Endothelial cell of umbilical vein (primary cell): ENCODE measurements around the gene STK17B. TPM values are rescaled to one million over a fixed set of nuclear protein-coding genes. Genes with fewer than 3 reads are reported as not detected.

Experiments
- BruUV-seq: library from RNA; stranded (reverse); fragments of 400-500 nt; replicated peaks from 2 replicates; lab custom pipeline; 2021; lab: Mats Ljungman, UMichigan
- CTCF ChIA-PET: fragments of 300-600, 350-600 bp; sonication (Branson Sonifier 250); formaldehyde crosslinking; loops from one replicate; lab custom pipeline; 2021; ENCODE audit warnings: antibody characterized with exemption, inconsistent platforms; lab: Charles Lee
- POLR2A ChIA-PET: fragments of 300-600, 350-600 bp; sonication (Branson Sonifier 250); formaldehyde crosslinking; loops from one replicate; lab custom pipeline; 2021; ENCODE audit warnings: antibody characterized with exemption, inconsistent platforms; lab: Charles Lee
- DNase-seq: peaks from one replicate; pipeline ENCODE4 v3.0.0-alpha.2; 2011; ENCODE audit warnings: low read depth, low spot score
- FAIRE-seq: peaks from 2 replicates; lab custom pipeline; 2011; peaks lifted over from hg19 to GRCh38; lab: Jason Lieb, UNC
- H2AFZ ChIP-seq: 2 replicates; pipeline ENCODE4 v1.6.0; 2012; ENCODE audit warnings: low read depth, low read length, control low read depth, inconsistent platforms
- H3K27ac ChIP-seq: 2 replicates; pipeline ENCODE4 v1.5.1; 2011; ENCODE audit warnings: low read depth, mild to moderate bottlenecking, control low read depth, low read length, moderate library complexity; ENCODE audit not compliant: insufficient read depth
- H3K27me3 ChIP-seq, 2 experiments: 2 replicates each; pipeline versions ENCODE4 v1.6.0 to v1.6.1; 2011; ENCODE audit warnings: low read length in 2 of 2, mixed read lengths in 1 of 2; ENCODE audit not compliant: control insufficient read depth in 2 of 2, insufficient read depth in 2 of 2
- H3K36me3 ChIP-seq, 2 experiments: 2 replicates in 1 of 2; 3 replicates in 1 of 2; pipeline ENCODE4 v1.5.1; 2011; ENCODE audit warnings: low read length in 2 of 2, mild to moderate bottlenecking in 1 of 2, moderate library complexity in 1 of 2; ENCODE audit not compliant: control insufficient read depth in 2 of 2, insufficient read depth in 2 of 2; ENCODE audit errors: extremely low read depth in 1 of 2
- H3K4me1 ChIP-seq: 3 replicates; pipeline ENCODE4 v1.5.1; 2011; ENCODE audit warnings: mild to moderate bottlenecking, low read length; ENCODE audit not compliant: control insufficient read depth, insufficient read depth; ENCODE audit errors: extremely low read depth
- H3K4me2 ChIP-seq: 2 replicates; pipeline ENCODE4 v1.6.1; 2011; ENCODE audit warnings: low read length, control low read depth, mixed read lengths; ENCODE audit not compliant: insufficient read depth
- H3K4me3 ChIP-seq, 3 experiments: fragments of 200-600 bp in 1 of 3; sonication (generic), shearing (Covaris generic) in 1 of 3; replicated peaks in 1 of 3; 2 replicates each; pipeline ENCODE4 v1.5.1; 2011 to 2016; ENCODE audit warnings: control low read depth in 3 of 3, low read length in 3 of 3, mild to moderate bottlenecking in 2 of 3, inconsistent platforms in 1 of 3, low read depth in 1 of 3, moderate library complexity in 1 of 3; ENCODE audit not compliant: insufficient read depth in 1 of 3
- H3K79me2 ChIP-seq: 2 replicates; pipeline ENCODE4 v1.6.0; 2012; ENCODE audit warnings: low read length, inconsistent platforms; ENCODE audit not compliant: control insufficient read depth, insufficient read depth
- H3K9ac ChIP-seq: replicated peaks from 2 replicates; pipeline ENCODE3; 2011; ENCODE audit warnings: low read length, control low read depth; ENCODE audit not compliant: insufficient read depth; ENCODE audit errors: extremely low read depth
- H3K9me1 ChIP-seq: replicated peaks from 3 replicates; pipeline ENCODE4 v1.6.0; 2011; ENCODE audit warnings: mild to moderate bottlenecking, low read length; ENCODE audit not compliant: control insufficient read depth, insufficient read depth; ENCODE audit errors: extremely low read depth
- H3K9me3 ChIP-seq: replicated peaks from 2 replicates; pipeline ENCODE4 v1.5.1; 2012; ENCODE audit warnings: low read length, inconsistent platforms; ENCODE audit not compliant: control insufficient read depth, insufficient read depth
- H4K20me1 ChIP-seq: replicated peaks from 2 replicates; pipeline ENCODE3; 2011; ENCODE audit warnings: mild to moderate bottlenecking, low read length; ENCODE audit not compliant: control insufficient read depth, insufficient read depth; ENCODE audit errors: extremely low read depth
- FOS ChIP-seq: IDR thresholded peaks from 2 replicates; pipeline ENCODE4 v1.6.1; 2011; ENCODE audit warnings: mild to moderate bottlenecking, low read length, moderate library complexity, borderline replicate concordance; ENCODE audit not compliant: insufficient read depth
- GATA2 ChIP-seq: IDR thresholded peaks from 2 replicates; pipeline ENCODE4 v1.7.0; 2011; ENCODE audit warnings: low read depth, mild to moderate bottlenecking, moderate library complexity, mixed read lengths, low read length; ENCODE audit not compliant: insufficient read length, insufficient read depth
- JUN ChIP-seq: IDR thresholded peaks from 2 replicates; pipeline ENCODE4 v1.6.1; 2011; ENCODE audit warnings: borderline replicate concordance, low read depth; ENCODE audit not compliant: insufficient read length, insufficient read depth
- MYC ChIP-seq: IDR thresholded peaks from one replicate; pipeline ENCODE4 v1.6.1; 2011; ENCODE audit warnings: mild to moderate bottlenecking, low read depth, low read length
- POLR2AphosphoS5 ChIP-seq: IDR thresholded peaks from 2 replicates; pipeline ENCODE4 v1.6.1; 2012; ENCODE audit warnings: low read depth, mild to moderate bottlenecking, control low read depth, low read length, moderate library complexity; ENCODE audit not compliant: insufficient read depth
- dilution Hi-C: fragments of 300-500 bp; cut with MboI; formaldehyde crosslinking; loops from one replicate; pipeline ENCODE4 v1.15.0; 2019; ENCODE audit warnings: low sequenced_read_pairs; ENCODE audit not compliant: extremely low pct_ligation_motif_present
- intact Hi-C: fragments of 100-400 bp; cut with micrococcal nuclease; formaldehyde crosslinking; loops from one replicate; pipeline ENCODE4 v1.10.0; 2022
- polyA plus RNA-seq, 4 experiments: library from polyadenylated mRNA; depleted of rRNA in 3 of 4; stranded (reverse) in 3 of 4; unstranded in 1 of 4; fragments of >200 nt; gene quantifications; 2 replicates each; pipeline versions ENCODE4 v1.2.1 to v1.2.3, GENCODE V29; 2011 to 2012; ENCODE audit warnings: missing spikeins in 1 of 4
- total RNA-seq: library from RNA; stranded (reverse); gene quantifications from 2 replicates; pipeline ENCODE4 v1.2.3, GENCODE V29; 2021
- TF ChIP-seq, protein P1 (sequence below), 2 donors: IDR thresholded peaks; 1 replicate in 1 of 2; 2 replicates in 1 of 2; pipeline ENCODE4 v1.5.1; 2011; ENCODE audit warnings: low read length in 2 of 2, mild to moderate bottlenecking in 2 of 2, moderate library complexity in 2 of 2, control low read depth in 1 of 2, inconsistent platforms in 1 of 2, low read depth in 1 of 2; ENCODE audit not compliant: insufficient read depth in 1 of 2; ENCODE audit errors: extremely low read depth in 1 of 2

Gene STK17B
- total and polyA plus RNA-seq, 2 donors (not counting 3 experiments of a cell fraction or from before 2014, with no cell fraction given): 2.5 to 16.6 TPM

DNA sequence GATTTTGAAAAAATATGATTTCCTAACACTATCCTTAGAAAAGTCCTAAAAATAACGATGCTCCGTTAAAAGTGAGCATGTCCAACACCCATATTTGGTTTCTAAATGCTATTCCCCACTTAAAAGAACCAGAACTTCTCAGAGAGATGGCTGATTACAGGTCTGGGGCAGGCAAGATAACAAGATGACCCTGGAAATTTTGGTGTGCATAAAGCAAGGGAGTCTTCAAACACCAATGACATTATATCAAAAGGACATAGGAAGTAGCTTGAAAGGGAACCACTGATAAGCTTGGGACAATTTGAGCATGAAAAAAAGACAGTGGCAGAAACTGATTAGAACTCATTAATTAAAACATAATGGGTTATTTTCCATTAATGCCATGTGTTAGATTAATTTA lies 17.9 kb downstream of the STK17B start:
- Histone ChIP-seq H3K4me3 (no peak overlapping the region), H3K9me1 (no peaks in the 10 kb centered on the region), H3K9me3 (no peaks in the 10 kb centered on the region), H3K4me2 (no peak overlapping the region), H4K20me1 (no peaks in the 10 kb centered on the region), H3K79me2 (no peaks in the 10 kb centered on the region), H3K9ac (no peak overlapping the region), H3K4me1 (no peaks in the 10 kb centered on the region), H3K36me3 (peaks cover 0 to 4% of the 10 kb centered on the region in 2 experiments), H3K27ac (no peak overlapping the region), H2AFZ (no peak overlapping the region), H3K27me3 (no peaks in the 10 kb centered on the region)
- no peak for DNase-seq
- intact Hi-C loops: no loop called here
- FAIRE-seq: no peak
- CTCF ChIA-PET: interaction anchor here (1.0 kb wide), 1 partner anchor 75 kb away, joined by 3 read pairs; no protein-coding TSS in a partner anchor
- TF ChIP-seq POLR2AphosphoS5: no peak
- TF ChIP-seq GATA2: no peak
- TF ChIP-seq MYC: no peak
- TF ChIP-seq FOS: no peak
- no peak for TF ChIP-seq JUN
- TF ChIP-seq, protein P1, sequence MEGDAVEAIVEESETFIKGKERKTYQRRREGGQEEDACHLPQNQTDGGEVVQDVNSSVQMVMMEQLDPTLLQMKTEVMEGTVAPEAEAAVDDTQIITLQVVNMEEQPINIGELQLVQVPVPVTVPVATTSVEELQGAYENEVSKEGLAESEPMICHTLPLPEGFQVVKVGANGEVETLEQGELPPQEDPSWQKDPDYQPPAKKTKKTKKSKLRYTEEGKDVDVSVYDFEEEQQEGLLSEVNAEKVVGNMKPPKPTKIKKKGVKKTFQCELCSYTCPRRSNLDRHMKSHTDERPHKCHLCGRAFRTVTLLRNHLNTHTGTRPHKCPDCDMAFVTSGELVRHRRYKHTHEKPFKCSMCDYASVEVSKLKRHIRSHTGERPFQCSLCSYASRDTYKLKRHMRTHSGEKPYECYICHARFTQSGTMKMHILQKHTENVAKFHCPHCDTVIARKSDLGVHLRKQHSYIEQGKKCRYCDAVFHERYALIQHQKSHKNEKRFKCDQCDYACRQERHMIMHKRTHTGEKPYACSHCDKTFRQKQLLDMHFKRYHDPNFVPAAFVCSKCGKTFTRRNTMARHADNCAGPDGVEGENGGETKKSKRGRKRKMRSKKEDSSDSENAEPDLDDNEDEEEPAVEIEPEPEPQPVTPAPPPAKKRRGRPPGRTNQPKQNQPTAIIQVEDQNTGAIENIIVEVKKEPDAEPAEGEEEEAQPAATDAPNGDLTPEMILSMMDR (IDR thresholded peaks at IDR 0.05; ENCODE audit: extremely low read depth in 1 of 2, insufficient read depth in 1 of 2, low read depth in 1 of 2, low read length in 2 of 2): no peak
- dilution Hi-C loops: no loop called here
- no TSS peak for BruUV-seq
- POLR2A ChIA-PET: no interaction called here
